ENCODE data around the gene ZNF514. TPM values are rescaled to one million over a fixed set of nuclear protein-coding genes. Genes with fewer than 3 reads are reported as not detected.

ZNF514 gene
- total RNA-seq, 1 experiment from 2014 or later = 20.0 TPM

GRCh38 chr2:95110395-95110794 lies 49.3 kb downstream of the ZNF514 start:
- H3K4me3 ChIP-seq (ENCODE audit: low read depth, low read length) = no peak overlapping the region
- H3K27me3 ChIP-seq (replicated peaks; ENCODE audit: control insufficient read depth, insufficient read depth, low read length) = no peaks in the 10 kb centered on the region
- H3K27ac Mint-ChIP-seq (ENCODE audit: unreplicated experiment) = no peak overlapping the region
- TF ChIP-seq CTCF (IDR thresholded peaks at IDR 0.05; ENCODE audit: insufficient read depth in 1 of 2, low read depth in 1 of 2, low read length in 1 of 2, severe bottlenecking in 1 of 2, unreplicated experiment in 1 of 2) = no peak
- DNase-seq = no peak
- H3K4me3 Mint-ChIP-seq (ENCODE audit: unreplicated experiment) = no peak overlapping the region
- H3K36me3 ChIP-seq (ENCODE audit: control insufficient read depth, insufficient read depth, low read length) = peaks cover 3% of the 10 kb centered on the region
- no peaks in the 10 kb centered on the region for H3K4me1 ChIP-seq
- no peaks in the 10 kb centered on the region for H3K4me1 Mint-ChIP-seq (ENCODE audit: low read depth, unreplicated experiment)
- peaks cover 73% of the 10 kb centered on the region for H3K36me3 Mint-ChIP-seq (ENCODE audit: insufficient read depth, unreplicated experiment)
- CTCF ChIA-PET = no interaction called here
- H3K9me3 ChIP-seq = no peaks in the 10 kb centered on the region
- H3K27me3 Mint-ChIP-seq (ENCODE audit: insufficient read depth, unreplicated experiment) = no peaks in the 10 kb centered on the region
- POLR2A ChIA-PET = no interaction called here
- H3K9me3 Mint-ChIP-seq (ENCODE audit: unreplicated experiment) = no peaks in the 10 kb centered on the region
- BruUV-seq (replicated peaks) = no TSS peak
- intact Hi-C loops (cut with micrococcal nuclease; ENCODE audit: unreplicated experiment) = no loop called here

GRCh38 chr2:95109260-95109659 lies 50.4 kb downstream of the ZNF514 start:
- Mint-ChIP-seq H3K27me3 (ENCODE audit: insufficient read depth, unreplicated experiment) (no peaks in the 10 kb centered on the region), H3K9me3 (ENCODE audit: unreplicated experiment) (no peaks in the 10 kb centered on the region), H3K4me3 (ENCODE audit: unreplicated experiment) (no peak overlapping the region), H3K36me3 (ENCODE audit: insufficient read depth, unreplicated experiment) (peaks cover 72% of the 10 kb centered on the region), H3K27ac (ENCODE audit: unreplicated experiment) (no peak overlapping the region), H3K4me1 (ENCODE audit: low read depth, unreplicated experiment) (no peaks in the 10 kb centered on the region)
- Histone ChIP-seq H3K9me3 (no peaks in the 10 kb centered on the region), H3K27me3 (replicated peaks; ENCODE audit: control insufficient read depth, insufficient read depth, low read length) (no peaks in the 10 kb centered on the region), H3K4me3 (ENCODE audit: low read depth, low read length) (no peak overlapping the region), H3K36me3 (ENCODE audit: control insufficient read depth, insufficient read depth, low read length) (peaks cover 3% of the 10 kb centered on the region), H3K4me1 (no peaks in the 10 kb centered on the region)
- no peak for TF ChIP-seq CTCF (IDR thresholded peaks at IDR 0.05; ENCODE audit: insufficient read depth in 1 of 2, low read depth in 1 of 2, low read length in 1 of 2, severe bottlenecking in 1 of 2, unreplicated experiment in 1 of 2)
- ChIA-PET POLR2A (no interaction called here), CTCF (no interaction called here)
- no peak for DNase-seq
- no TSS peak for BruUV-seq (replicated peaks)
- intact Hi-C loops (cut with micrococcal nuclease; ENCODE audit: unreplicated experiment) = no loop called here

- H3K4me1 ChIP-seq = no peaks in the 10 kb centered on the region
- no peak overlapping the region for H3K4me3 Mint-ChIP-seq (ENCODE audit: unreplicated experiment)
These were observed 53.6 kb downstream of the ZNF514 start for GRCh38 chr2:95106081-95106480.

More at GRCh38 chr2:95106081-95106480, 53.6 kb downstream of the ZNF514 start:
- Histone ChIP-seq H3K4me3 (ENCODE audit: low read depth, low read length) (no peak overlapping the region), H3K9me3 (no peaks in the 10 kb centered on the region), H3K36me3 (ENCODE audit: control insufficient read depth, insufficient read depth, low read length) (peaks cover 3% of the 10 kb centered on the region), H3K27me3 (replicated peaks; ENCODE audit: control insufficient read depth, insufficient read depth, low read length) (no peaks in the 10 kb centered on the region)
- CTCF ChIA-PET = interaction anchor here (0.6 kb wide), 1 partner anchor 117 kb away, joined by 3 read pairs; no protein-coding TSS in a partner anchor
- no peak for TF ChIP-seq CTCF (IDR thresholded peaks at IDR 0.05; ENCODE audit: insufficient read depth in 1 of 2, low read depth in 1 of 2, low read length in 1 of 2, severe bottlenecking in 1 of 2, unreplicated experiment in 1 of 2)
- POLR2A ChIA-PET = no interaction called here
- no TSS peak for BruUV-seq (replicated peaks)
- H3K27me3 Mint-ChIP-seq (ENCODE audit: insufficient read depth, unreplicated experiment) = no peaks in the 10 kb centered on the region
- no peak overlapping the region for H3K27ac Mint-ChIP-seq (ENCODE audit: unreplicated experiment)
- H3K4me1 Mint-ChIP-seq (ENCODE audit: low read depth, unreplicated experiment) = no peaks in the 10 kb centered on the region
- peaks cover 79% of the 10 kb centered on the region for H3K36me3 Mint-ChIP-seq (ENCODE audit: insufficient read depth, unreplicated experiment)
- no peaks in the 10 kb centered on the region for H3K9me3 Mint-ChIP-seq (ENCODE audit: unreplicated experiment)
- no peak for DNase-seq
- intact Hi-C loops (cut with micrococcal nuclease; ENCODE audit: unreplicated experiment) = no loop called here

Measured in Caco-2 (cell line).